K562 (cell line): Measurements from ENCODE around the gene GNPAT. TPM values are rescaled to one million over a fixed set of nuclear protein-coding genes. Genes with fewer than 3 reads are reported as not detected.

ENCODE experiments used
- ARID1B ChIP-seq: fragments of 450-650 bp; IDR thresholded peaks from 2 replicates; pipeline ENCODE4 v1.6.1; 2016; ENCODE audit warnings: antibody characterized with exemption, mild to moderate bottlenecking, inconsistent platforms
- BHLHE40 ChIP-seq: IDR thresholded peaks from 2 replicates; pipeline ENCODE4 v1.6.1; 2011; ENCODE audit warnings: low read length, improper control_type of control experiment
- CBFA2T2 ChIP-seq: fragments of 450-650 bp; conservative IDR thresholded peaks from 2 replicates; pipeline ENCODE4 v1.6.1; 2017; ENCODE audit warnings: mild to moderate bottlenecking
- CC2D1A ChIP-seq: fragments of 450-650 bp; IDR thresholded peaks from 2 replicates; pipeline ENCODE4 v1.6.1; 2017; ENCODE audit warnings: mild to moderate bottlenecking
- DPF2 ChIP-seq: fragments of 450-650 bp; IDR thresholded peaks from 2 replicates; pipeline ENCODE4 v1.6.1; 2016
- KLF10 ChIP-seq: fragments of 250-450 bp; sonication (Bioruptor Pico); IDR thresholded peaks from 2 replicates; pipeline ENCODE4 v1.6.1; 2021; ENCODE audit warnings: matching md5 sums
- MBD2 ChIP-seq: sonication (generic); IDR thresholded peaks from 2 replicates; pipeline ENCODE4 v1.6.1; 2016; ENCODE audit warnings: low read depth, borderline replicate concordance
- SMARCA4 ChIP-seq: fragments of 450-650 bp; IDR thresholded peaks from 2 replicates; pipeline ENCODE4 v1.6.1; 2016
- TEAD4 ChIP-seq, 2 experiments: sonication (generic) in 1 of 2; formaldehyde crosslinking in 1 of 2; IDR thresholded peaks; 2 replicates each; pipeline versions ENCODE4 v1.6.1 to v1.8.0; 2012 to 2022; ENCODE audit warnings: borderline replicate concordance in 1 of 2, inconsistent platforms in 1 of 2, low read length in 1 of 2, mild to moderate bottlenecking in 1 of 2, missing genetic modification reagents in 1 of 2
- THRAP3 ChIP-seq: fragments of 450-650 bp; IDR thresholded peaks from 2 replicates; pipeline ENCODE4 v1.6.1; 2016; ENCODE audit warnings: mild to moderate bottlenecking, inconsistent platforms, borderline replicate concordance
- YBX1 ChIP-seq: fragments of 450-650 bp; IDR thresholded peaks from 2 replicates; pipeline ENCODE4 v1.7.1; 2016; ENCODE audit warnings: mild to moderate bottlenecking
- ZNF311 ChIP-seq: fragments of 250-450 bp; sonication (Bioruptor Pico); IDR thresholded peaks from 2 replicates; pipeline ENCODE4 v1.4.0; 2020; ENCODE audit warnings: mild to moderate bottlenecking, moderate library complexity
- ZNF316 ChIP-seq: fragments of 450-650 bp; IDR thresholded peaks from 2 replicates; pipeline ENCODE4 v1.6.1; 2016
- ZNF717 ChIP-seq: fragments of 250-450 bp; sonication (Bioruptor Pico); IDR thresholded peaks from 2 replicates; pipeline ENCODE4 v1.5.0; 2021
- polyA plus RNA-seq, 8 experiments: library from polyadenylated mRNA; depleted of rRNA in 4 of 8; stranded (reverse) in 5 of 8; unstranded in 3 of 8; fragments of >200 nt; fragmentation: Nextera tagmentation in 2 of 8; fragmentation: Illumina TruSeq in 1 of 8; extraction: Ambion mirVana in 2 of 8; extraction: Trizol in 1 of 8; gene quantifications; 2 replicates each; pipeline versions ENCODE4 v1.2.1 to v1.2.3, GENCODE V29; 2011 to 2014; ENCODE audit warnings: inconsistent platforms in 1 of 8, missing spikeins in 1 of 8
- total RNA-seq, 7 experiments: library from RNA; depleted of rRNA in 6 of 7; stranded (reverse); fragments of >200 nt in 6 of 7; fragmentation: Illumina TruSeq in 2 of 7; extraction: Trizol in 2 of 7; gene quantifications; 2 replicates each; pipeline versions ENCODE4 v1.2.1 to v1.2.3, GENCODE V29; 2011 to 2021; ENCODE audit warnings: low replicate concordance in 1 of 7
- TF ChIP-seq, protein P1 (sequence below): sonication (generic); formaldehyde crosslinking; IDR thresholded peaks from 2 replicates; pipeline ENCODE4 v1.8.0; 2023; ENCODE audit warnings: mild to moderate bottlenecking, missing genetic modification reagents
- TF ChIP-seq, protein P2 (sequence below): sonication (generic); formaldehyde crosslinking; IDR thresholded peaks from 2 replicates; pipeline ENCODE4 v1.8.0; 2022; ENCODE audit warnings: mild to moderate bottlenecking, missing genetic modification reagents
- TF ChIP-seq, protein P3 (sequence below): fragments of 250-450 bp; sonication (Bioruptor Pico); IDR thresholded peaks from 2 replicates; pipeline ENCODE4 v1.8.0; 2022; ENCODE audit warnings: moderate library complexity, mild to moderate bottlenecking, inconsistent platforms
- TF ChIP-seq, protein P4 (sequence below): fragments of 250-450 bp; sonication (Bioruptor Pico); IDR thresholded peaks from 2 replicates; pipeline ENCODE4 v1.8.0; 2022; ENCODE audit warnings: moderate library complexity, mild to moderate bottlenecking, inconsistent platforms

GNPAT gene
- total and polyA plus RNA-seq, 9 of the 15 experiments (the other 6 are each of a cell fraction or from before 2014, with no cell fraction given): 32.1 to 68.8 (median 50.7) TPM

DNA sequence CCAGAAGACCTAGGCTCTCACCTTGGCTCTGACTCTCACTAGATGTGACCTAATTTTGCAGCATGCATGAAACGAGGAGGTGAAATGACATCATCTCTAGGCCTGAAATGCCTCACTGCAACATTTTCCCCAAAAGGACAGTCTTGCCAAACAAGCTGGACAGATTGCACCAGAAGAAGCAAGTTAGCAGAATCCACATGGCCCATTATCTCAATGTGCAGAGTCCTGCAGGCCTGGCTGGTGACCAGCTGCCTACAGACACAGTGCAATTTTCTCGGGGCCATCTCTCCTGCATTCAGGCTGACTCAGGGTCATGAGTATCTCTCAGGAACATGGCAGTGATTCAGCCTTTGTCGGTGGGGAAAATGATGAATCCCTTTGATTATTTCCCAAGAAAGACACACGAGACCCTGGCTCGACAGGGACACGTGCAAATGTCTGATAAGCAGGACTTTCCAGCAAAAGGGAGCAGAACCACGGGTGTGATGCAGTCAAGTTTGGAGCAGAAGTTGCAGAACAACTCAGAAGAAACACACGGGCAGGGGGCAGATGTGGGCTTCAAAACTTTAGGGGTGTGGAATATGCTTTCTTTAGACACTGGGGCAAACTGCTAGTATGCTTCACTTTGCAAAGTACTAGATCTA is 40.5 kb upstream of the GNPAT start (continued):
- TF ChIP-seq, protein P1, sequence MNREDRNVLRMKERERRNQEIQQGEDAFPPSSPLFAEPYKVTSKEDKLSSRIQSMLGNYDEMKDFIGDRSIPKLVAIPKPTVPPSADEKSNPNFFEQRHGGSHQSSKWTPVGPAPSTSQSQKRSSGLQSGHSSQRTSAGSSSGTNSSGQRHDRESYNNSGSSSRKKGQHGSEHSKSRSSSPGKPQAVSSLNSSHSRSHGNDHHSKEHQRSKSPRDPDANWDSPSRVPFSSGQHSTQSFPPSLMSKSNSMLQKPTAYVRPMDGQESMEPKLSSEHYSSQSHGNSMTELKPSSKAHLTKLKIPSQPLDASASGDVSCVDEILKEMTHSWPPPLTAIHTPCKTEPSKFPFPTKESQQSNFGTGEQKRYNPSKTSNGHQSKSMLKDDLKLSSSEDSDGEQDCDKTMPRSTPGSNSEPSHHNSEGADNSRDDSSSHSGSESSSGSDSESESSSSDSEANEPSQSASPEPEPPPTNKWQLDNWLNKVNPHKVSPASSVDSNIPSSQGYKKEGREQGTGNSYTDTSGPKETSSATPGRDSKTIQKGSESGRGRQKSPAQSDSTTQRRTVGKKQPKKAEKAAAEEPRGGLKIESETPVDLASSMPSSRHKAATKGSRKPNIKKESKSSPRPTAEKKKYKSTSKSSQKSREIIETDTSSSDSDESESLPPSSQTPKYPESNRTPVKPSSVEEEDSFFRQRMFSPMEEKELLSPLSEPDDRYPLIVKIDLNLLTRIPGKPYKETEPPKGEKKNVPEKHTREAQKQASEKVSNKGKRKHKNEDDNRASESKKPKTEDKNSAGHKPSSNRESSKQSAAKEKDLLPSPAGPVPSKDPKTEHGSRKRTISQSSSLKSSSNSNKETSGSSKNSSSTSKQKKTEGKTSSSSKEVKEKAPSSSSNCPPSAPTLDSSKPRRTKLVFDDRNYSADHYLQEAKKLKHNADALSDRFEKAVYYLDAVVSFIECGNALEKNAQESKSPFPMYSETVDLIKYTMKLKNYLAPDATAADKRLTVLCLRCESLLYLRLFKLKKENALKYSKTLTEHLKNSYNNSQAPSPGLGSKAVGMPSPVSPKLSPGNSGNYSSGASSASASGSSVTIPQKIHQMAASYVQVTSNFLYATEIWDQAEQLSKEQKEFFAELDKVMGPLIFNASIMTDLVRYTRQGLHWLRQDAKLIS (CRISPR knock-in tag): 0 out of 2 replicates have a peak, but pooled peaks have one; percentile 64
- peak; percentile 72 for TF ChIP-seq CC2D1A
- TF ChIP-seq SMARCA4: peak; percentile 93
- TF ChIP-seq ZNF316: peak; percentile 93
- TF ChIP-seq, protein P2, sequence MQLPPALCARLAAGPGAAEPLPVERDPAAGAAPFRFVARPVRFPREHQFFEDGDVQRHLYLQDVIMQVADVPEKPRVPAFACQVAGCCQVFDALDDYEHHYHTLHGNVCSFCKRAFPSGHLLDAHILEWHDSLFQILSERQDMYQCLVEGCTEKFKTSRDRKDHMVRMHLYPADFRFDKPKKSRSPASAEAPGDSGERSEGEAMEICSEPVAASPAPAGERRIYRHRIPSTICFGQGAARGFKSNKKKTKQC (CRISPR knock-in tag): 0 out of 2 replicates have a peak, but pooled peaks have one; percentile 10
- TF ChIP-seq, protein P3, sequence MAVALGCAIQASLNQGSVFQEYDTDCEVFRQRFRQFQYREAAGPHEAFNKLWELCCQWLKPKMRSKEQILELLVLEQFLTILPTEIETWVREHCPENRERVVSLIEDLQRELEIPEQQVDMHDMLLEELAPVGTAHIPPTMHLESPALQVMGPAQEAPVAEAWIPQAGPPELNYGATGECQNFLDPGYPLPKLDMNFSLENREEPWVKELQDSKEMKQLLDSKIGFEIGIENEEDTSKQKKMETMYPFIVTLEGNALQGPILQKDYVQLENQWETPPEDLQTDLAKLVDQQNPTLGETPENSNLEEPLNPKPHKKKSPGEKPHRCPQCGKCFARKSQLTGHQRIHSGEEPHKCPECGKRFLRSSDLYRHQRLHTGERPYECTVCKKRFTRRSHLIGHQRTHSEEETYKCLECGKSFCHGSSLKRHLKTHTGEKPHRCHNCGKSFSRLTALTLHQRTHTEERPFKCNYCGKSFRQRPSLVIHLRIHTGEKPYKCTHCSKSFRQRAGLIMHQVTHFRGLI (CRISPR knock-in tag): 0 out of 2 replicates have a peak, but pooled peaks have one; percentile 35
- TF ChIP-seq TEAD4 (IDR thresholded peaks at IDR 0.05; ENCODE audit: low read length): peak; percentile 96
- TF ChIP-seq TEAD4 (CRISPR knock-in tag; IDR thresholded peaks at IDR 0.05; ENCODE audit: borderline replicate concordance): no peak
- TF ChIP-seq BHLHE40: peak; percentile 99
- TF ChIP-seq YBX1: no peak
- peak; percentile 98 for TF ChIP-seq CBFA2T2
- no peak for TF ChIP-seq ZNF717 (CRISPR knock-in tag)
- TF ChIP-seq DPF2: peak; percentile 96
- TF ChIP-seq ZNF311 (CRISPR knock-in tag): peak; percentile 43; the same call in 1 of the 2 replicates
- TF ChIP-seq KLF10 (CRISPR knock-in tag): no peak
- TF ChIP-seq, protein P4, sequence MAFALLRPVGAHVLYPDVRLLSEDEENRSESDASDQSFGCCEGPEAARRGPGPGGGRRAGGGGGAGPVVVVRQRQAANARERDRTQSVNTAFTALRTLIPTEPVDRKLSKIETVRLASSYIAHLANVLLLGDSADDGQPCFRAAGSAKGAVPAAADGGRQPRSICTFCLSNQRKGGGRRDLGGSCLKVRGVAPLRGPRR (CRISPR knock-in tag): peak; percentile 28; the same call in 1 of the 2 replicates
- peak; percentile 98 for TF ChIP-seq ARID1B
- no peak for TF ChIP-seq THRAP3
- peak; percentile 49; the same call in 1 of the 2 replicates for TF ChIP-seq MBD2
